ENCODE measurements around the gene WARS2. TPM values are rescaled to one million over a fixed set of nuclear protein-coding genes. Genes with fewer than 3 reads are reported as not detected.

Gene WARS2
- total RNA-seq, 1 experiment from 2014 or later = 27.7 TPM

DNA sequence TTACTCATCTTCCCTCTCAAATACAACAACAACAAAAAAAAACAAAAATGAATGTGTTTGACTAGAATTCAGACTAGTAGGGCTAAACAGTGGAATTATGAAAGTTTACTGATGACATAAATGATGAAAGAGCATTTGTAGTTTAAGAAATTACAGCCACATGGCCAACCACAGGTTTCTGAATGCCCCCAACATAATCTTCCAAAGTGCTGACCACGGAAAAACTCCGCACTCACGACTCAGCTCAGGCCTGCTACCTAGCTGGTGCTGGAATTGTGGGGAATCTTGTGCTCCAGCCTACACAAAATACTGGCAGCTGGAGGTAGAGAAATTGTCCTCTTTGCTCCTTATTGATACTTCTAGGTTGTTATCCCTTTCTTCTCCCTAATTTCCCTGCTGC is 128.7 kb downstream of the WARS2 start:
- Mint-ChIP-seq H3K4me1 (ENCODE audit: insufficient read depth, unreplicated experiment) (peaks cover 20% of the 10 kb centered on the region), H3K36me3 (ENCODE audit: insufficient read depth, unreplicated experiment) (no peaks in the 10 kb centered on the region), H3K27me3 (ENCODE audit: insufficient read depth, unreplicated experiment) (no peaks in the 10 kb centered on the region), H3K27ac (ENCODE audit: low read depth, unreplicated experiment) (no peak overlapping the region), H3K9me3 (ENCODE audit: unreplicated experiment) (no peaks in the 10 kb centered on the region), H3K4me3 (ENCODE audit: unreplicated experiment) (no peak overlapping the region)
- BruUV-seq (replicated peaks) = no TSS peak
- TF ChIP-seq, protein P1, sequence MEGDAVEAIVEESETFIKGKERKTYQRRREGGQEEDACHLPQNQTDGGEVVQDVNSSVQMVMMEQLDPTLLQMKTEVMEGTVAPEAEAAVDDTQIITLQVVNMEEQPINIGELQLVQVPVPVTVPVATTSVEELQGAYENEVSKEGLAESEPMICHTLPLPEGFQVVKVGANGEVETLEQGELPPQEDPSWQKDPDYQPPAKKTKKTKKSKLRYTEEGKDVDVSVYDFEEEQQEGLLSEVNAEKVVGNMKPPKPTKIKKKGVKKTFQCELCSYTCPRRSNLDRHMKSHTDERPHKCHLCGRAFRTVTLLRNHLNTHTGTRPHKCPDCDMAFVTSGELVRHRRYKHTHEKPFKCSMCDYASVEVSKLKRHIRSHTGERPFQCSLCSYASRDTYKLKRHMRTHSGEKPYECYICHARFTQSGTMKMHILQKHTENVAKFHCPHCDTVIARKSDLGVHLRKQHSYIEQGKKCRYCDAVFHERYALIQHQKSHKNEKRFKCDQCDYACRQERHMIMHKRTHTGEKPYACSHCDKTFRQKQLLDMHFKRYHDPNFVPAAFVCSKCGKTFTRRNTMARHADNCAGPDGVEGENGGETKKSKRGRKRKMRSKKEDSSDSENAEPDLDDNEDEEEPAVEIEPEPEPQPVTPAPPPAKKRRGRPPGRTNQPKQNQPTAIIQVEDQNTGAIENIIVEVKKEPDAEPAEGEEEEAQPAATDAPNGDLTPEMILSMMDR (IDR thresholded peaks at IDR 0.05; ENCODE audit: unreplicated experiment) = no peak
- ChIA-PET POLR2A (no interaction called here), CTCF (interaction anchor here (0.7 to 1.3 kb wide), 5 partner anchors 9 to 993 kb away, joined by 3 read pairs; no protein-coding TSS in a partner anchor)
- no peak for DNase-seq (ENCODE audit: unreplicated experiment)
- intact Hi-C loops (cut with micrococcal nuclease) = loop anchor here (10.0 kb wide), 1 partner anchor 263 kb away; no protein-coding TSS in a partner anchor

DNA sequence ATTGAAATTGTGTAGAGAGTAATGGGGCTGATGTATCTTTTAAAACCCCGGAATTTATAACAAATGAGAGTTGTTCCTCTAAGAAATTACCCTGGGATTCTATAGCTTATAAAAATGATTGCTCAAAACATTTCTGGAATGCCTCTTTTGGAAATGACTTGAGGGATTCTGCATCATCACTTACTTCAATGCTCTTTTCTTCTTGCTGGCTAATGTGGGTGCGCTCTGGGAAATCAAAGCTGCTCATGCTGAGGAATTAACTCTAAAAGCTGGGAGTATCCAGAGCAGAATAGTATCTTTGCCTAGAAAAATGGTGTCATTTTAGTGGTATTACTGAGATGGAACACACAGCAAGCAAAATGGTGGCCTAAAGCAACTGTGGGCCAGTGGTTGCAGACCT is 129.3 kb downstream of the WARS2 start:
- Mint-ChIP-seq H3K27ac (ENCODE audit: low read depth, unreplicated experiment) (no peak overlapping the region), H3K9me3 (ENCODE audit: unreplicated experiment) (no peaks in the 10 kb centered on the region), H3K27me3 (ENCODE audit: insufficient read depth, unreplicated experiment) (no peaks in the 10 kb centered on the region), H3K4me1 (ENCODE audit: insufficient read depth, unreplicated experiment) (peaks cover 20% of the 10 kb centered on the region), H3K4me3 (ENCODE audit: unreplicated experiment) (no peak overlapping the region), H3K36me3 (ENCODE audit: insufficient read depth, unreplicated experiment) (no peaks in the 10 kb centered on the region)
- ChIA-PET CTCF (interaction anchor here (0.6 to 1.2 kb wide), 3 partner anchors 35 to 125 kb away, joined by 3 read pairs; no protein-coding TSS in a partner anchor), POLR2A (interaction anchor here (0.7 kb wide), 1 partner anchor 79 kb away, joined by 3 read pairs; no protein-coding TSS in a partner anchor)
- intact Hi-C loops (cut with micrococcal nuclease) = loop anchor here (10.0 kb wide), 1 partner anchor 264 kb away; no protein-coding TSS in a partner anchor
- no peak for DNase-seq (ENCODE audit: unreplicated experiment)
- TF ChIP-seq, protein P1 (IDR thresholded peaks at IDR 0.05; ENCODE audit: unreplicated experiment) = no peak
- no TSS peak for BruUV-seq (replicated peaks)

DNA sequence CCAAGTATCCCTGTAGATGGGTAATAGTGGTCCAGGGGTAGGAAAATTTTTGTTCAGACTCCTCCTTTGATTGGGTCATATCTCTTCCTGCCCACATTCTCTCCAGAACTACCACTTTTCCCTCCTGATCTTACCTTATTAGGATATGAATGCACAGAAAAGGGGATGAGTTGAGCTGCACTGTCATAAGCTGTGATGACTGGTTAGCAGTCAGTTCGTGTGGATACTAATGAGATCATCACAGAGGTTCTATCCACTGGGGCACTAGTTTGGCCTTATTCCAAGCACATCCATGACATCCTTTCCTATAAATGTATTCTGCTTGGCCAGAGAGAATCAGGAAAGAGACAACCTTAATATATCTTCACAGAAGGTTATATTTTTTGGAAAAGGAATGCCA is 130.3 kb downstream of the WARS2 start:
- Mint-ChIP-seq H3K36me3 (ENCODE audit: insufficient read depth, unreplicated experiment) (no peaks in the 10 kb centered on the region), H3K4me1 (ENCODE audit: insufficient read depth, unreplicated experiment) (peaks cover 20% of the 10 kb centered on the region), H3K9me3 (ENCODE audit: unreplicated experiment) (no peaks in the 10 kb centered on the region), H3K4me3 (ENCODE audit: unreplicated experiment) (no peak overlapping the region), H3K27ac (ENCODE audit: low read depth, unreplicated experiment) (no peak overlapping the region), H3K27me3 (ENCODE audit: insufficient read depth, unreplicated experiment) (no peaks in the 10 kb centered on the region)
- BruUV-seq (replicated peaks) = no TSS peak
- CTCF ChIA-PET = interaction anchor here (0.5 kb wide), 1 partner anchor 325 kb away, joined by 3 read pairs; no protein-coding TSS in a partner anchor
- POLR2A ChIA-PET = no interaction called here
- no peak for DNase-seq (ENCODE audit: unreplicated experiment)
- intact Hi-C loops (cut with micrococcal nuclease) = loop anchor here (10.0 kb wide), 1 partner anchor 265 kb away; no protein-coding TSS in a partner anchor
- TF ChIP-seq, protein P1 (IDR thresholded peaks at IDR 0.05; ENCODE audit: unreplicated experiment) = no peak

DNA sequence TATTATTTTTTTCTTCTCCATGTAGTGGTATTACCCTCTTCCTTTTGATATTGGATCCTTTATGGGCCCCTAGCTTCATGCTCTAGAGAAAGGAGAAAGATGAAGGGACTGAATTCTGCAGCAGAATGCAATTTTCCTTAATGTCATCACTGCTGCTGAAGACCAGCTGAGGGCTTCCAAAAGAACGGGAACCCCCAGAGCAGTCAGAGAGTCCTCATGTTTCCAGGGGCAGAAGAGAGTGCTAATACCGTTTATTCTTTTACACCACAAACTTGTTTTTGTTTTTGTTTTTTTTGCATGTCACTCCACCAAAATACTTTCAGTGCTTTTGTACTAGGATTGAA is 131.2 kb downstream of the WARS2 start:
- Mint-ChIP-seq H3K27me3 (ENCODE audit: insufficient read depth, unreplicated experiment) (no peaks in the 10 kb centered on the region), H3K4me1 (ENCODE audit: insufficient read depth, unreplicated experiment) (peaks cover 20% of the 10 kb centered on the region), H3K36me3 (ENCODE audit: insufficient read depth, unreplicated experiment) (no peaks in the 10 kb centered on the region), H3K9me3 (ENCODE audit: unreplicated experiment) (no peaks in the 10 kb centered on the region), H3K27ac (ENCODE audit: low read depth, unreplicated experiment) (peak overlapping the region; percentile 24), H3K4me3 (ENCODE audit: unreplicated experiment) (no peak overlapping the region)
- POLR2A ChIA-PET = interaction anchor here (0.6 to 1.2 kb wide), 4 partner anchors 286 to 1199 kb away, joined by 3 to 5 read pairs (median 3); no protein-coding TSS in a partner anchor
- TF ChIP-seq, protein P1 (IDR thresholded peaks at IDR 0.05; ENCODE audit: unreplicated experiment) = no peak
- intact Hi-C loops (cut with micrococcal nuclease) = loop anchor here (2.0 kb wide), 1 partner anchor 932 kb away; no protein-coding TSS in a partner anchor
- BruUV-seq (replicated peaks) = no TSS peak
- no peak for DNase-seq (ENCODE audit: unreplicated experiment)
- CTCF ChIA-PET = interaction anchor here (0.6 to 2.2 kb wide), 18 partner anchors 13 to 932 kb away, joined by 3 to 31 read pairs (median 3); no protein-coding TSS in a partner anchor
